Myocyte (in vitro differentiated cells): ENCODE data around the gene MINPP1. TPM values are rescaled to one million over a fixed set of nuclear protein-coding genes. Genes with fewer than 3 reads are reported as not detected.

ENCODE experiments used
- DNase-seq: peaks from one replicate; pipeline ENCODE4 v3.0.0-alpha.2; 2012; ENCODE audit warnings: low read depth
- total RNA-seq: library from RNA; depleted of rRNA; stranded (reverse); fragments of >200 nt; gene quantifications from 2 replicates; pipeline ENCODE4 v1.2.3, GENCODE V29; 2014

MINPP1 gene
- total RNA-seq, 1 donor from 2014 or later: 23.9 TPM

GRCh38 chr10:87519582-87519981, 14.9 kb downstream of the MINPP1 start:
- DNase-seq: no peak

GRCh38 chr10:87523731-87524130, 19.0 kb downstream of the MINPP1 start:
- peak; percentile 80 for DNase-seq

- DNase-seq: peak; percentile 48
Measured at GRCh38 chr10:87524296-87524695, 19.6 kb downstream of the MINPP1 start.

- no peak for DNase-seq
Measured at GRCh38 chr10:87531908-87532622, 27.4 kb downstream of the MINPP1 start.

DNA sequence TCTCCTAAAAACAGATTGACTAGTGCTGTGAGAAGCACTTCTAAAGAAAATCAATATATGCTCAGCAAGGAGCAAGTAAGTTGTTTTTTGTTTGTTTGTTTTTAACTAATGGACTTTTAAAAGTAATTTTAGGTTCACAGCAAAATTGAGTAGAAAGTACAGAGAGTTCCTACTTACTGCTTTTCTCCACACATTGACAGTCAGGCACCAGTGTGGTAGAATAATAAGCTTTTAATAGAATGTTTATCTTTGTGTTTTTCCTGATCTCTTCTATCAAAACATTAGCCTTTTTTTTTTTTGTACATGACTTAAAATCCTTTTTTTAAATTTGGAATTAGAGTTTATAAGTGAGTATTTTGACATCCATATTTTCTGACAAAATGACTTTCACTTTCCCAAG, 28.0 kb downstream of the MINPP1 start:
- DNase-seq: no peak

DNA sequence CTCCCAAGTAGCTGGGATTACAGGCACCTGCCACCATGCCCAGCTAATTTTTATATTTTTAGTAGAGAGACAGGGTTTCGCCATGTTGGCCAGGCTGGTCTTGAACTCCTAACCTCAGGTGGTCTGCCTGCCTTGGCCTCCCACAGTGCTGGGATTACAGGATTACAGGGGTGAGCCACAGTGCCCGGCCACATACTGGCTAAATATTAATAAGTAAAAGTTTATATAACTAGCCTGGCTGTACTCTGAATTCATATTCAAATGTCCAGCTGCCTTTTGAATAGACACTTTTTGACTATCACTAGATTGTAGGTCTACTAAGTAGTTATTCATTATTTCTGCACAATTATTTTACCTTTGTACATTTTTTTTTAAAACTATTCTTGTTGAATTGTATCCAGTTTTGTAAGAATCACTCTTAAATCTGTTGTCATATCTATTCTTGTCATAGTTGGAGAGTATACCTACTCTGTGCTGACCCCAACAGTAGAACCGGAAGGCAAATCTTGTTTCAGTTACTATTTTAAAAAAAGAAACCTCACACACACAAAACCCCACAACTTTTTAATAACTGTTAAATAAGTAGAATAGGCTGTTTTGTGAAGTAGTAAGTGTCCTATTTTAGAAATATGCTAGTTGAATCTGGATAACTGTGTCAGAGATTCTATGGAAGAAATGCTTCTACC, 29.6 kb downstream of the MINPP1 start:
- no peak for DNase-seq

DNA sequence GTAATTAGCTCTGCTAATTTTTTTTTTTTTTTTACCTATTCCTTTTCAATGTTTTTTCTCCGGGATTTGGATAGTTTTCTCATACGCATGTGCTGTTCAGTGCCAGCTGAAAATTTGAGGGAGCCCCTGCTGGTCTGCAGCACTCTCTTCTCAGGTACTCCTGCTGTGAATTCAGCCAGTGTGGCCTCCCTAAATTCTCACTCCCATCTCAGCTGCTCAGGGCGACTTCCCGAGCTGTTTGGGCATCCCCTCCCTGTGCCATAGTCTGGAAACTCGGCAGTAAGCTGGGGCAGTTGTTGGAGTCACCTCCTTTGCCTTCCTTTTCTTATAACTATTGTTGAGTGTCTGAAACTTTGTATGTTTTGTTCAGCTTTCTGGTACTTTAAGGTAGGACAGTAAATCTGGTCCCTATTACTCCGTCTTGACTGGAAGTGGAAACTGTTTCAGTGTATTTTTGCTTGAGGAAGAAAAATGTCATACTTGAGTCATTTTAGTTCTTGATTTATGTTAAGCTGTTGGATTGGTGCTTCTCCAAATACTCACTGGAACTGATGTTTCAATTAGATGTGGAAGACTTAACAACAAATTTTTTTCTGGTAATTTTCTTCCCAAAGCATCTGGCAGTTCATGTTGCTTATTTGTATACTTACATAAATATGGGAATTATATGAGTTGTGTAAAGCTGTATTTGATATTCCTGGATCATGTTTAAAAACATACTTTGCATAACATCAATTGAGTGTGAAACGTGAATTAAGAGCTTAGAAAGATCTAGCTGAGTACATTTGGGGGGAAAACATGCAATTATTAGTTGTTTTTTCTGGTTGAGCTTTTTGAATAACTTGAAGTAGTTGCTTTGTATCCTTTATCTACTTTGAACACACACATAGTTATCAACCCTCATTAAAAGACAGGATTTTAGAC, 33.7 kb downstream of the MINPP1 start:
- peak; percentile 3 for DNase-seq

DNA sequence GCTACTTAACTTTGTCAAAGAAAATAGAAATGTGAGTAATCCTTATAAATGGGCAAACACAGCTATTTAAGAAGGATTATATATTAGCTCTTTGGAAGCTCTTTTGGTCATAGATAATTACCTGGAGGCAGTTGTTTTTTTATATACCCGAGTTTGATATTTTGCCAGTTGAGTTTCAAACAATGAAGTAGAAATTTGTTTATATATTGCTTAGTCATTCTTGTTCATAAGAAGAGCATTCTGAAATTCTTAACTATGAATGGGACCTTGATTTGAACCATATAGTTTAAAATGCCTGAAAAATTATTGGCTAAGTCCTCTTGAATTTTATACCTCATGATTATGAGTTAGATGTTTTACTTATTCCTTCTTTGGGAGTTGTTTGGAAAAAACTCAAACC, 36.4 kb downstream of the MINPP1 start:
- no peak for DNase-seq

DNA sequence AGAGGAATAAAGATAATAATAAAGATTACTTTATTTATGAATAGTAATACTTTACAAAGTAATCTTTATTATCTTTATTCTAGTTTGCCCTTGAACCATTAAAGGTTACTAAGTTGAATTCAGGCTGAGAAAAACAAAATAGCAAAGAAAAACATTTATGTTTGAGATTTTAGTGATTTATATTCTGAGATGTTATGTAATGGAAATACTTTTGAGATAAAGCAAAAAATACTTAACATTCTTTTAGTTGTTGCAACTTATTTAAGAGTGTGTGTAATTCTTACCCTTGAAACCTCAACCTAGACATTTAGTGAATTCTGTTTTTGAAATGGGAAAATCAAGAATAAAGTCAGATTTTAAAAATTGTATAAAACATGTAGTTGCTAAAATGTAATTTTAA, 40.0 kb downstream of the MINPP1 start:
- DNase-seq: peak; percentile 3

DNA sequence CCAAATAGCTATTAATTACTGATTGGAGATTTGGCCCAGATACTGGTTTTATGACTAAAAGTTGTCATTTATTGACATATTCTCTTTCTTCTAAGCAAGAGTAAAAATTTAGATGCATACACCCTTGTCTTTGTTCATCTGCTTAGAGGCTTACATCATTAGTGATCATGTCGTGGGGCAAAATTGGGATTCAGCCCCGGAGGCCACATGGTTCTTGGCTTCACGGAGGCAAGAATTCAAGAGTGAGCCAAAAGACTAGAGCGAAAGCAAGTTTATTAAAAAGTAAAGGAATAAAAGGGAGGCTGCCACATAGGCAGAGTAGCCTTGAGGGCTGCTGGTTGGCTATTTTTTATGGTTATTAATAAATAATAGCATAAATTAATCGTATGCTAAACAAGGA, 41.1 kb downstream of the MINPP1 start:
- peak; percentile 2 for DNase-seq

DNA sequence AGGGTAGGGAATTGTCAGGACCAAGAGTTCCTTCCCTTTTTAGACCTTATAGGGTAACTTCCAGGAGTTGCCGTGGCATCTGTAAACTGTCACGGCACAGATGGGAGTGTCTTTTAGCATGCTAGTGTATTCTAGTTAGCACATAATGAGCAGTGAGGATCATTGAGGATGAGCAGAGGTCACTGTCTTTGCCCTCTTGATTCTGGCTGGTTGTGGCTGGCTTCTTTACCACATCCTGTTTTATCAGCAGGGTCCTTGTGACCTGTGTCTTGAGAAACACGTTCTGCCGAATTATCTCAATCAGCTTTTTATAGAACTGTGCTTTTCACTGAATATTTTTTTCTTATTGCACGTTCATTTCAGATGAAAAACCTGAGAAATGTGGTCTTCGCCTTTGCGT, 41.5 kb downstream of the MINPP1 start:
- peak; percentile 55 for DNase-seq

DNA sequence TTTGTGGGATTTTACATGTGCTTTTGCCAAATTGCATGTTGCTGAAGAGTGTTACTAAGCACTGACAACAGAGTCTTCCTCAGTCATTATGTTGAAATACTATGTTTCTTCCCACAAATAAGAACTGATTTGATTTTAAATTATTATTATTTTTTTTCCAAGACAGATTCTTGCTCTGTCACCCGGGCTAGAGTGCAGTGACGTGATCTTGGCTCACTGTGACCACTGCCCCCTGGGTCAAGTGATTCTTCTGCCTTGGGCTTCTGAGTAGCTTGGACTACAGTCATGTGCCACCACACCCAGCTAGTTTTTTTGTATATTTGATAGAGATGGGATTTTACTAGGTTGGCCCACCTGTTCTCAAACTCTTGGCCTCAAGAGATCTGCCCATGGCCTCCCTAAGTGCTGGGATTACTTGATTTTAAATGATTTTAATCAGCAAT, 42.3 kb downstream of the MINPP1 start:
- DNase-seq: peak; percentile 5

- peak; percentile 16 for DNase-seq
Measured at GRCh38 chr10:87547734-87548311, 43.1 kb downstream of the MINPP1 start.

DNA sequence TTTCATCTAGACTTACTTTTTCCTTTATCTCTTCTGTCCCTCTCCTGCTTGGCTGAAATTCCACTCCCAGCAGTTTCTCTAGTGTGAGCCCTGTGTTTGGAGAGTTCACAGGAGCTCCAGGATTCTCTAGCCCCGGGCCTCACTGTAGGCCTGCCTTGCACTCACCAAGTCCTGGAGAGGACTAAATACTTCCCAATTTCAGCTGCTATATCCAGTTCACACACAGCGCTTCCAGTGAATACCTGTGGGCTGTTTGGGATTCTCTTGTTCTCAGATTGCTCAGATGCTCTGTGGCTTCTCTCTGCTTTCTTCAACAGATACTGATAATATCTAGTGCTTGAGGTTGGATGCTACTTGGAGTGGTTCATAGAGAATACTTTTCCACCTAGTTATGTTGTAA, 46.0 kb downstream of the MINPP1 start:
- DNase-seq: peak; percentile 82

GRCh38 chr10:87551326-87551725, 46.6 kb downstream of the MINPP1 start:
- DNase-seq: peak; percentile 12

DNA sequence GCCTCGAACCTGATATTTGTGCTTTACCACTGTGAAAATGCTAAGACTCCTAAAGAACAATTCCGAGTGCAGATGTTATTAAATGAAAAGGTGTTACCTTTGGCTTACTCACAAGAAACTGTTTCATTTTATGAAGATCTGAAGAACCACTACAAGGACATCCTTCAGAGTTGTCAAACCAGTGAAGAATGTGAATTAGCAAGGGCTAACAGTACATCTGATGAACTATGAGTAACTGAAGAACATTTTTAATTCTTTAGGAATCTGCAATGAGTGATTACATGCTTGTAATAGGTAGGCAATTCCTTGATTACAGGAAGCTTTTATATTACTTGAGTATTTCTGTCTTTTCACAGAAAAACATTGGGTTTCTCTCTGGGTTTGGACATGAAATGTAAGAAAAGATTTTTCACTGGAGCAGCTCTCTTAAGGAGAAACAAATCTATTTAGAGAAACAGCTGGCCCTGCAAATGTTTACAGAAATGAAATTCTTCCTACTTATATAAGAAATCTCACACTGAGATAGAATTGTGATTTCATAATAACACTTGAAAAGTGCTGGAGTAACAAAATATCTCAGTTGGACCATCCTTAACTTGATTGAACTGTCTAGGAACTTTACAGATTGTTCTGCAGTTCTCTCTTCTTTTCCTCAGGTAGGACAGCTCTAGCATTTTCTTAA, 47.7 kb downstream of the MINPP1 start:
- peak; percentile 1 for DNase-seq

DNA sequence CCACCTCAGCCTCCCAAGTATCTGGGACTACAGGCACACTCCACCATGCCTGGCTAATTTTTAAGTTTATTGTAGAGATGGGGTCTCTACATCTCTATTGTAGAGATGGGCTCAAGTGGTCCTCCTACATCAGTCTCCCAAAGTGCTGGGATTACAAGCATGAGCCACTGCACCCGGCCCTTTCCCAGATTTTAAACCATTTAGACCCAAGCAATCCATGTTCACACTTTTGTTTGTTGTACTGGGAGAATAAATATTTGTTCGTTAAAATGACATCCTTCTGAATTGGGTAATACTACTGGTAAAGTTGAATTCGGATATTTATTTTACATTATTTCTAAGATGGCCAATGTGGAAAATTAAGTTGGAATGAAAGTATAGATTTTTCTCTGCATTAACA, 52.7 kb downstream of the MINPP1 start:
- no peak for DNase-seq

DNA sequence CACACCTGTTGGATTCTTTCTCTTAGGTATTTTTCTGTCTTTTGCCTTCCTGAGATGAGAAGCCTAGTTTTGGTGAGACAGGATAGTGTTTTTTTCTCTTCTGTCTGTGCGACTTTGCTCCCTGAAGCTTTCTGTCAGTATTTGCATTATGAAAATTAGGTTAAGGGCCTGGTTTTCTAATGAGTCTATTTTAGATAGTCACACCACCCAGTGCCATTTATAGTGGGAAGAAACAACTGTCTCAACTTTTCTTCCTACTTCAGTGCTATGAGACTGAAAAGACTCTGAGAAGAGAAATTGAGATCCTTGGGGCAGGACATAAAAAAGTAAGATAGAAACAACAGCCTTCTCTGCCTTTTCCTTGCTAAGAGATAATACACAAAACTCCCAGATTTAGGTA, 53.6 kb downstream of the MINPP1 start:
- DNase-seq: no peak

DNA sequence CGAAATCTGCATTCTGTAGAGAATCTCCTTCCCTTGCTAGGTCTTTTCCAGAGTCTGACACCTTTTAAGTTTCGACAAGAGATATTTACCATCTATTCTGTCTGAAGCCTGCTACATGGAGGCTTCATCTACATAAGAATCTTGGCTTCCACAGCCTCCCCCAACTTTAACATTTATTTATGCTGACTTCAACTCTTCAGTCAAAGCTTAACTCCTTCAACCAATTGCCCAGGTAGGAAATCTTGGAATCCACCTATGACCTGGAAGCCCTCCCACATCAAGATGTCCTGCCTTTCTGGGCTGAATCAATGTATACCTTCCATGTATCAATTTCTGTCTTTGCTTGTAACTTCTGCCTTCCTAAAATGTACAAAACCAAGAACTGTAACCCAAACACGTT, 54.7 kb downstream of the MINPP1 start:
- DNase-seq: no peak

- DNase-seq: no peak
Measured at GRCh38 chr10:87560495-87561129, 55.9 kb downstream of the MINPP1 start.
